WTC11 (cell line): ENCODE data around the gene CLEC2A. TPM values are rescaled to one million over a fixed set of nuclear protein-coding genes. Genes with fewer than 3 reads are reported as not detected.

Source experiments
- ATAC-seq: fragments of 200-7000 bp; cut with Tn5 transposase; 2 replicates; pipeline ENCODE4 v1.10.0; 2021; ENCODE audit warnings: mild to moderate bottlenecking, moderate library complexity
- CTCF ChIA-PET: fragments of 300-600 bp; sonication (Branson Sonifier 250); formaldehyde crosslinking; loops from one replicate; lab custom pipeline; 2021; ENCODE audit warnings: antibody characterized with exemption; lab: Charles Lee
- POLR2A ChIA-PET: fragments of 350-600 bp; sonication (Branson Sonifier 250); formaldehyde crosslinking; loops from one replicate; lab custom pipeline; 2021; ENCODE audit warnings: antibody characterized with exemption; lab: Charles Lee
- DNase-seq: peaks from one replicate; pipeline ENCODE4 v3.0.0; 2021; ENCODE audit warnings: low spot score
- H3K27ac Mint-ChIP-seq: 2 replicates; pipeline ENCODE4 v1.8.0; 2021; ENCODE audit warnings: mixed read lengths
- H3K27me3 Mint-ChIP-seq: 2 replicates; pipeline ENCODE4 v1.8.0; 2021; ENCODE audit warnings: low read depth, mild to moderate bottlenecking, moderate library complexity, mixed read lengths
- H3K36me3 Mint-ChIP-seq: 2 replicates; pipeline ENCODE4 v1.8.0; 2021; ENCODE audit warnings: mixed read lengths
- H3K4me1 Mint-ChIP-seq: 2 replicates; pipeline ENCODE4 v1.8.0; 2022; ENCODE audit warnings: mixed read lengths
- H3K4me3 Mint-ChIP-seq: 2 replicates; pipeline ENCODE4 v1.8.0; 2021; ENCODE audit warnings: mild to moderate bottlenecking, moderate library complexity, mixed read lengths
- H3K9me3 Mint-ChIP-seq: 2 replicates; pipeline ENCODE4 v1.8.0; 2021; ENCODE audit warnings: mixed read lengths
- ATF6 ChIP-seq: sonication (generic); formaldehyde crosslinking; IDR thresholded peaks from 2 replicates; pipeline ENCODE4 v1.8.1; 2023; ENCODE audit warnings: mild to moderate bottlenecking, missing genetic modification reagents
- E2F4 ChIP-seq: sonication (generic); formaldehyde crosslinking; IDR thresholded peaks from 2 replicates; pipeline ENCODE4 v1.8.1; 2022; ENCODE audit warnings: low read depth, mild to moderate bottlenecking, moderate library complexity, missing genetic modification reagents, borderline replicate concordance
- ERG ChIP-seq: fragments of 250-450 bp; sonication (Bioruptor Pico); IDR thresholded peaks from 2 replicates; pipeline ENCODE4 v1.8.0; 2021; ENCODE audit warnings: mild to moderate bottlenecking
- ETV6 ChIP-seq: sonication (generic); formaldehyde crosslinking; IDR thresholded peaks from 2 replicates; pipeline ENCODE4 v1.8.1; 2022; ENCODE audit warnings: mild to moderate bottlenecking, missing genetic modification reagents
- FOXP4 ChIP-seq: sonication (generic); formaldehyde crosslinking; IDR thresholded peaks from 2 replicates; pipeline ENCODE4 v1.8.0; 2022; ENCODE audit warnings: mild to moderate bottlenecking, missing genetic modification reagents
- GTF2I ChIP-seq: fragments of 250-450 bp; sonication (Bioruptor Pico); conservative IDR thresholded peaks from 2 replicates; pipeline ENCODE4 v1.4.0; 2021; ENCODE audit warnings: mild to moderate bottlenecking
- JAZF1 ChIP-seq: fragments of 250-450 bp; sonication (Bioruptor Pico); IDR thresholded peaks from 2 replicates; pipeline ENCODE4 v1.9.0; 2021; ENCODE audit warnings: moderate library complexity, mild to moderate bottlenecking, inconsistent platforms
- MYBL2 ChIP-seq: sonication (generic); formaldehyde crosslinking; IDR thresholded peaks from 2 replicates; pipeline ENCODE4 v1.8.1; 2023; ENCODE audit warnings: mild to moderate bottlenecking, moderate library complexity, missing genetic modification reagents
- NR1H2 ChIP-seq: sonication (generic); formaldehyde crosslinking; IDR thresholded peaks from 2 replicates; pipeline ENCODE4 v1.9.0; 2021; ENCODE audit warnings: mild to moderate bottlenecking, moderate library complexity, missing genetic modification reagents
- SP1 ChIP-seq: sonication (generic); formaldehyde crosslinking; conservative IDR thresholded peaks from 2 replicates; pipeline ENCODE4 v1.8.1; 2022; ENCODE audit warnings: missing genetic modification reagents
- ZBTB43 ChIP-seq: sonication (generic); formaldehyde crosslinking; IDR thresholded peaks from 2 replicates; pipeline ENCODE4 v1.8.1; 2023; ENCODE audit warnings: mild to moderate bottlenecking, missing genetic modification reagents
- ZNF423 ChIP-seq: fragments of 250-450 bp; sonication (Bioruptor Pico); IDR thresholded peaks from 2 replicates; pipeline ENCODE4 v2.1.2; 2022; ENCODE audit warnings: mild to moderate bottlenecking, moderate library complexity
- ZNF425 ChIP-seq: fragments of 250-450 bp; sonication (Bioruptor Pico); conservative IDR thresholded peaks from 2 replicates; pipeline ENCODE4 v1.9.0; 2021; ENCODE audit warnings: mild to moderate bottlenecking
- total RNA-seq: library from RNA; stranded (reverse); gene quantifications from 3 replicates; pipeline ENCODE4 v1.2.3, GENCODE V29; 2021
- TF ChIP-seq, protein P1 (sequence below): sonication (generic); formaldehyde crosslinking; IDR thresholded peaks from 2 replicates; pipeline ENCODE4 v1.8.1; 2022; ENCODE audit warnings: low read depth, missing genetic modification reagents, borderline replicate concordance

The CLEC2A gene
- total RNA-seq, 1 experiment from 2014 or later = 3.5 TPM

DNA sequence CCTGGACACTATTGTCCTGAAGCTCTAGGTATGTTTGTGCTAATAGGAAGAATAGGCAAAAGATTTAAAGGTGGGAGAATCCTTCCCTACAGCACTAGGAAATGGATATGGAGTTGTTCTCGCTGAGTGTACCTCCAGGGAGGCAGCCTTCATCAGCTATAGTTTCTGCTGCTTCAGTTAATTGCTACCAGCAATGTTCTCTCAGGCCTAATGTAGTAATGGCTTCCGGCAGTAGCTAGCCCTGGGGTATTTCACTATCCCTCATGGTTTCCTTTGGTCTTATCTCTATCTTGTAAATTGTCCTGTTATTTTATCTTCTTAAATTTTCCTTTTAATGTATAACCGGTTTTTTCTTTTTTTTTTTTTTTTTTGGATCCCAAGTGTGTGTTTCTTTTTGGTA, 29.7 kb upstream of the CLEC2A start (continued):
- TF ChIP-seq MYBL2 (CRISPR knock-in tag) = no peak
- no peak for TF ChIP-seq GTF2I (CRISPR knock-in tag)
- TF ChIP-seq ERG (CRISPR knock-in tag) = no peak

GRCh38 chr12:9961106-9961505, 28.9 kb upstream of the CLEC2A start:
- TF ChIP-seq ZNF425 (CRISPR knock-in tag) (no peak), ETV6 (CRISPR knock-in tag) (no peak), E2F4 (CRISPR knock-in tag) (no peak), FOXP4 (no peak), JAZF1 (CRISPR knock-in tag) (no peak), NR1H2 (CRISPR knock-in tag) (no peak), ZBTB43 (no peak), SP1 (CRISPR knock-in tag) (no peak), ATF6 (CRISPR knock-in tag) (no peak), ZNF423 (no peak)
- TF ChIP-seq, protein P1, sequence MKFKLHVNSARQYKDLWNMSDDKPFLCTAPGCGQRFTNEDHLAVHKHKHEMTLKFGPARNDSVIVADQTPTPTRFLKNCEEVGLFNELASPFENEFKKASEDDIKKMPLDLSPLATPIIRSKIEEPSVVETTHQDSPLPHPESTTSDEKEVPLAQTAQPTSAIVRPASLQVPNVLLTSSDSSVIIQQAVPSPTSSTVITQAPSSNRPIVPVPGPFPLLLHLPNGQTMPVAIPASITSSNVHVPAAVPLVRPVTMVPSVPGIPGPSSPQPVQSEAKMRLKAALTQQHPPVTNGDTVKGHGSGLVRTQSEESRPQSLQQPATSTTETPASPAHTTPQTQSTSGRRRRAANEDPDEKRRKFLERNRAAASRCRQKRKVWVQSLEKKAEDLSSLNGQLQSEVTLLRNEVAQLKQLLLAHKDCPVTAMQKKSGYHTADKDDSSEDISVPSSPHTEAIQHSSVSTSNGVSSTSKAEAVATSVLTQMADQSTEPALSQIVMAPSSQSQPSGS (CRISPR knock-in tag) = no peak
- H3K4me3 Mint-ChIP-seq = no peak overlapping the region
- H3K27me3 Mint-ChIP-seq = no peaks in the 10 kb centered on the region; the same call in 1 of the 2 replicates
- no peak overlapping the region for H3K27ac Mint-ChIP-seq
- POLR2A ChIA-PET = no interaction called here
- peaks cover 8% of the 10 kb centered on the region for H3K9me3 Mint-ChIP-seq
- no peak for ATAC-seq
- no peak for DNase-seq
- CTCF ChIA-PET = no interaction called here
- H3K4me1 Mint-ChIP-seq = peaks cover 14% of the 10 kb centered on the region
- no peaks in the 10 kb centered on the region for H3K36me3 Mint-ChIP-seq
